Loucy (cell line): ENCODE results near the gene ADORA1.

Source experiments
- CTCF ChIP-seq: fragments of 200-600 bp; sonication (generic); conservative IDR thresholded peaks from 2 replicates; pipeline ENCODE4 v1.5.1; 2014; ENCODE audit warnings: mild to moderate bottlenecking, antibody characterized with exemption, low read length
- EZH2phosphoT487 ChIP-seq: fragments of 200-600 bp; IDR thresholded peaks from 2 replicates; pipeline ENCODE4 v1.6.1; 2018; ENCODE audit warnings: antibody characterized with exemption, mild to moderate bottlenecking, moderate library complexity, borderline replicate concordance

GRCh38 chr1:203086992-203087763, 40.3 kb upstream of the ADORA1 start:
- TF ChIP-seq CTCF (no peak), EZH2phosphoT487 (no peak)
